Measurements from ENCODE around the gene POP5. TPM values are rescaled to one million over a fixed set of nuclear protein-coding genes. Genes with fewer than 3 reads are reported as not detected.
A peak's percentile ranks its signal among the peaks of the same experiment; 100 is the strongest.

Gene POP5
- total and polyA plus RNA-seq, 2 experiments from 2014 or later: 52.4 to 140 TPM

DNA sequence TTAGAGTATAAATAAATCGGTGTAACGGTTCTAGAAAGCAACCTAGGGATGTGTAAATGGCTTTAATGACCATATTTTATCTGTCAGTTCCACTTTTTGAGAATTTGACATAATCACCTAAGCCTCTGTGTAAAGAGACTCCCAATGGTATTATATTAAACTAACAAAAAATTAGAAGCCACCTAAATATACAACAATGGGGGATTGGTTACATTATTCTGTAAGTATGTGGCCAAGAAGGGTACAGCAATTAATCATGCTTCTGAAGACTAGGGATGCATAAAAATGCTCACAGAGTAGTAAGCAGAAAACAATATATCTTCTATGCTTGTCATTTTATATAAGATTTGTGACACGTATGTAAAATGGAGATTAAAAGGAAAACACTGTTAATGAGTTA is 36.5 kb downstream of the POP5 start:
- no peaks in the 10 kb centered on the region for H3K27me3 Mint-ChIP-seq (ENCODE audit: insufficient read depth, low read depth, poor library complexity)
- TF ChIP-seq ZNF462 (CRISPR knock-in tag; IDR thresholded peaks at IDR 0.05) (no peak), ZNF331 (CRISPR knock-in tag; IDR thresholded peaks at IDR 0.05; ENCODE audit: low read depth) (no peak), POLR2AphosphoS5 (IDR thresholded peaks at IDR 0.05; ENCODE audit: low read depth) (no peak), STAT1 (IDR thresholded peaks at IDR 0.05; ENCODE audit: unreplicated experiment) (no peak)
- TF ChIP-seq, protein P1, sequence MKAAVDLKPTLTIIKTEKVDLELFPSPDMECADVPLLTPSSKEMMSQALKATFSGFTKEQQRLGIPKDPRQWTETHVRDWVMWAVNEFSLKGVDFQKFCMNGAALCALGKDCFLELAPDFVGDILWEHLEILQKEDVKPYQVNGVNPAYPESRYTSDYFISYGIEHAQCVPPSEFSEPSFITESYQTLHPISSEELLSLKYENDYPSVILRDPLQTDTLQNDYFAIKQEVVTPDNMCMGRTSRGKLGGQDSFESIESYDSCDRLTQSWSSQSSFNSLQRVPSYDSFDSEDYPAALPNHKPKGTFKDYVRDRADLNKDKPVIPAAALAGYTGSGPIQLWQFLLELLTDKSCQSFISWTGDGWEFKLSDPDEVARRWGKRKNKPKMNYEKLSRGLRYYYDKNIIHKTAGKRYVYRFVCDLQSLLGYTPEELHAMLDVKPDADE (IDR thresholded peaks at IDR 0.05): no peak
- H3K4me3 Mint-ChIP-seq: no peak overlapping the region
- no peak for DNase-seq (ENCODE audit: low spot score)
- H3K4me3 ChIP-seq: no peak overlapping the region
- H3K36me3 ChIP-seq (ENCODE audit: insufficient read depth): peaks cover 22% of the 10 kb centered on the region
- H3K9me2 ChIP-seq (ENCODE audit: insufficient read depth): no peaks in the 10 kb centered on the region
- peaks cover 8% of the 10 kb centered on the region for H3K4me1 ChIP-seq (ENCODE audit: insufficient read depth)
- no peaks in the 10 kb centered on the region; the same call in none of the 2 replicates for H3F3A ChIP-seq (replicated peaks; ENCODE audit: low read depth)
- H3K27ac Mint-ChIP-seq: 0 out of 2 replicates have a peak overlapping the region, but pooled peaks have one; percentile 51
- ATAC-seq: no peak
- peak overlapping the region; percentile 55; the same call in 1 of the 2 replicates for H3K27ac ChIP-seq (ENCODE audit: low read depth)
- H2AFZ ChIP-seq: no peak overlapping the region
- peaks cover 2% of the 10 kb centered on the region; the same call in 1 of the 3 replicates for H3K4me1 Mint-ChIP-seq
- H3K9me3 Mint-ChIP-seq: no peaks in the 10 kb centered on the region
- H3K27me3 ChIP-seq (ENCODE audit: insufficient read depth): no peaks in the 10 kb centered on the region
- peaks cover 70% of the 10 kb centered on the region for H4K20me1 ChIP-seq (replicated peaks; ENCODE audit: insufficient read depth)
- peaks cover 99% of the 10 kb centered on the region for H3K79me2 ChIP-seq (replicated peaks; ENCODE audit: insufficient read depth)
- H3K36me3 Mint-ChIP-seq (ENCODE audit: low read depth): peaks cover 5% of the 10 kb centered on the region
- no peak overlapping the region for H3K4me2 ChIP-seq

DNA sequence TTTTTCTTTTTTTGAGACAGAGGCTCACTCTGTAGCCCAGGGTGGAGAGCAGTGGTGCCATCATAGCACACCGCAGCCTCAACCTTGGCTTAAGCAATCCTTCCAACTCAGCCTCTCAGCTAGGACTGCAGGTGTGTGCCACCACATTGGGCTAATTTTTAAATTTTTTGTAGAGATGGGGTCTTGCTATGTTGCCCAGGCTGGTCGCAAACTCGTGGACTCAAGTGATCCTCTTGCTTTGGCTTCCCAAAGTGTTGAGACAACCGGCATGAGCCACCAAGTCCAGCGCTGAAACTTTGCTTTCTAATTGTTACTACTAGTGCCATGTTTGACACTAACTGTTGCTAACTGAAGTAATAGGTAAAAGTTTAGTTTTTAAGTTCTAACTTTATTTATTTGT is 39.0 kb downstream of the POP5 start:
- H3K4me3 Mint-ChIP-seq: no peak overlapping the region
- Histone ChIP-seq H3K4me2 (no peak overlapping the region), H3K4me1 (ENCODE audit: insufficient read depth) (peaks cover 24% of the 10 kb centered on the region), H3F3A (replicated peaks; ENCODE audit: low read depth) (peaks cover 2% of the 10 kb centered on the region), H3K9me2 (ENCODE audit: insufficient read depth) (no peaks in the 10 kb centered on the region), H3K27me3 (ENCODE audit: insufficient read depth) (no peaks in the 10 kb centered on the region), H3K27ac (ENCODE audit: low read depth) (no peak overlapping the region), H4K20me1 (replicated peaks; ENCODE audit: insufficient read depth) (peaks cover 80% of the 10 kb centered on the region), H3K4me3 (no peak overlapping the region), H3K79me2 (replicated peaks; ENCODE audit: insufficient read depth) (peaks cover 100% of the 10 kb centered on the region), H2AFZ (no peak overlapping the region), H3K36me3 (ENCODE audit: insufficient read depth) (peaks cover 8% of the 10 kb centered on the region; the same call in 1 of the 2 replicates)
- peaks cover 11% of the 10 kb centered on the region for H3K4me1 Mint-ChIP-seq
- ATAC-seq (no peak), DNase-seq (ENCODE audit: low spot score) (no peak)
- peaks cover 12% of the 10 kb centered on the region for H3K36me3 Mint-ChIP-seq (ENCODE audit: low read depth)
- H3K27ac Mint-ChIP-seq: no peak overlapping the region
- no peaks in the 10 kb centered on the region for H3K27me3 Mint-ChIP-seq (ENCODE audit: insufficient read depth, low read depth, poor library complexity)
- no peaks in the 10 kb centered on the region for H3K9me3 Mint-ChIP-seq
- TF ChIP-seq STAT1 (IDR thresholded peaks at IDR 0.05; ENCODE audit: unreplicated experiment) (no peak), CREB1 (CRISPR knock-in tag; IDR thresholded peaks at IDR 0.05; ENCODE audit: low read depth) (no peak), EZH2phosphoT487 (IDR thresholded peaks at IDR 0.05; ENCODE audit: unreplicated experiment) (no peak), POLR2AphosphoS5 (IDR thresholded peaks at IDR 0.05; ENCODE audit: low read depth) (no peak), EZH2 (IDR thresholded peaks at IDR 0.05; ENCODE audit: low read depth, unreplicated experiment) (no peak), JUNB (IDR thresholded peaks at IDR 0.05; ENCODE audit: unreplicated experiment) (no peak), REST (IDR thresholded peaks at IDR 0.05; ENCODE audit: unreplicated experiment) (no peak), ZNF331 (CRISPR knock-in tag; IDR thresholded peaks at IDR 0.05; ENCODE audit: low read depth) (no peak)
